NCI-H526 treated with DMSO at 0.1 percent for 48 hours (cell line): ENCODE data around the gene DSG4.

ENCODE experiments used
- DNase-seq: peaks from one replicate; lab custom pipeline; 2025; lab: John Stamatoyannopoulos, UW

The DSG4 gene

DNA sequence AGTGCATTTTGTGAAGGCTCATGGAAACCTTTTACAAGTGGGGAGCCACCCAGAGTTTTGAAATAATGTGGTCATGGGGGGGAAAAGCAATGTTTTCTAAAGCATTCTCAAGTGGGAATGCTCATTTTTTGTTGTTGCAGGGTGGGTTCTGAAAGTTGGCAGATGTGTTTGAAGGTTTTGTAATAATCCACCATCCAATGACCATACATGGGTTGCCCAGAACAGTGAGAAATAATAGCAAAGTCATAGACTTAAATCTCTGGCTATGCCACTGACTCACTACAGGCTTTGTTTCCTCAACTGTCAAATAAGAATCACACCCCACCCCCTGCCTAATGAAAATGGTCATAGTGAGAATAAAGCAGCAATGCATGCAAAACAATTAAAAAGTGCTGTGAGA, 73.8 kb downstream of the DSG4 start:
- no peak for DNase-seq

GRCh38 chr18:31451625-31452024, 75.0 kb downstream of the DSG4 start:
- no peak for DNase-seq

GRCh38 chr18:31454066-31454708, 77.6 kb downstream of the DSG4 start:
- DNase-seq: no peak
